Thyroid gland (tissue), 4 donors: ENCODE results near the gene SLC22A1.

Experiments used
- POLR2A ChIP-seq, 2 donors: fragments of 450-650 bp; IDR thresholded peaks; one replicate each; pipeline ENCODE4 v1.6.1; 2017; ENCODE audit warnings: antibody characterized with exemption in 2 of 2, mild to moderate bottlenecking in 2 of 2, moderate library complexity in 1 of 2
- TF ChIP-seq, protein P1 (sequence below), 6 experiments: fragments of 200-600 bp in 3 of 6; fragments of 450-650 bp in 3 of 6; sonication (generic) in 3 of 6; IDR thresholded peaks; one replicate each; pipeline ENCODE4 v1.5.1; 2016 to 2019; ENCODE audit warnings: antibody characterized with exemption in 6 of 6, mild to moderate bottlenecking in 2 of 6, inconsistent platforms in 1 of 6, moderate library complexity in 1 of 6

DNA sequence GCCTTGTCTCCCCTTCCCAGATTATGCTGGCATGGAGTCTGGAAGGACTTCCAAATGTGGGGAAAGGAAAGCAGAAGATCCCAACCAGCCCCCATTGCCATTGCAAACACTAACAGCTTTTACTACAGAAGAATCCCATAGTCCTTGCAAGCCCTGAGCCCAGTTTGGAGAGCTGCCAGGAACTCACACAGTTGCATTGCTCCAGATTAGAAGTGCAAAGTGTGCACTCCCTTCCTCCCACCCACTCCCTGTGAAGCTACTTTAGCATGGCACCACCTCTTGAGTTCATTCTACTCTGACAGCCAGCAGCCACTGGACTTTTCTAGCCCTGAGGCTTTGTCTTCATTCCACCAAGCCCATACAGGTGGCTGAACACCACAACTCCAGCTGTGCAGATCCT lies 69.4 kb downstream of the SLC22A1 start:
- TF ChIP-seq, protein P1, sequence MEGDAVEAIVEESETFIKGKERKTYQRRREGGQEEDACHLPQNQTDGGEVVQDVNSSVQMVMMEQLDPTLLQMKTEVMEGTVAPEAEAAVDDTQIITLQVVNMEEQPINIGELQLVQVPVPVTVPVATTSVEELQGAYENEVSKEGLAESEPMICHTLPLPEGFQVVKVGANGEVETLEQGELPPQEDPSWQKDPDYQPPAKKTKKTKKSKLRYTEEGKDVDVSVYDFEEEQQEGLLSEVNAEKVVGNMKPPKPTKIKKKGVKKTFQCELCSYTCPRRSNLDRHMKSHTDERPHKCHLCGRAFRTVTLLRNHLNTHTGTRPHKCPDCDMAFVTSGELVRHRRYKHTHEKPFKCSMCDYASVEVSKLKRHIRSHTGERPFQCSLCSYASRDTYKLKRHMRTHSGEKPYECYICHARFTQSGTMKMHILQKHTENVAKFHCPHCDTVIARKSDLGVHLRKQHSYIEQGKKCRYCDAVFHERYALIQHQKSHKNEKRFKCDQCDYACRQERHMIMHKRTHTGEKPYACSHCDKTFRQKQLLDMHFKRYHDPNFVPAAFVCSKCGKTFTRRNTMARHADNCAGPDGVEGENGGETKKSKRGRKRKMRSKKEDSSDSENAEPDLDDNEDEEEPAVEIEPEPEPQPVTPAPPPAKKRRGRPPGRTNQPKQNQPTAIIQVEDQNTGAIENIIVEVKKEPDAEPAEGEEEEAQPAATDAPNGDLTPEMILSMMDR (IDR thresholded peaks at IDR 0.05) = no peak
- TF ChIP-seq POLR2A (IDR thresholded peaks at IDR 0.05) = no peak
